GM12872 (cell line): ENCODE data around the gene JAG1.

ENCODE experiments used
- CTCF ChIP-seq: IDR thresholded peaks from 3 replicates; pipeline ENCODE4 v1.5.1; 2011; ENCODE audit warnings: low read depth, mild to moderate bottlenecking, low read length, moderate library complexity; ENCODE audit not compliant: insufficient read depth

The JAG1 gene

GRCh38 chr20:10646006-10646405, 27.8 kb downstream of the JAG1 start:
- TF ChIP-seq CTCF, result no peak

- no peak for TF ChIP-seq CTCF
Observed at GRCh38 chr20:10645205-10645570, 28.6 kb downstream of the JAG1 start.

- TF ChIP-seq CTCF, result no peak
Observed at GRCh38 chr20:10644458-10645204, 29.2 kb downstream of the JAG1 start.

GRCh38 chr20:10643560-10643873, 30.3 kb downstream of the JAG1 start:
- TF ChIP-seq CTCF, result no peak

- TF ChIP-seq CTCF, result no peak
Observed at GRCh38 chr20:10642856-10643559, 30.8 kb downstream of the JAG1 start.

- TF ChIP-seq CTCF, result no peak
Observed at GRCh38 chr20:10641893-10642292, 31.9 kb downstream of the JAG1 start.

- no peak for TF ChIP-seq CTCF
Observed at GRCh38 chr20:10641467-10641866, 32.3 kb downstream of the JAG1 start.
